Skeletal muscle tissue (tissue), 4 donors: ENCODE data around the gene ARHGEF16. TPM values are rescaled to one million over a fixed set of nuclear protein-coding genes. Genes with fewer than 3 reads are reported as not detected.

Experiments
- H3K27ac ChIP-seq: one replicate; pipeline ENCODE4 v1.7.0; 2013; ENCODE audit warnings: mild to moderate bottlenecking, low read depth, low read length, inconsistent platforms
- H3K27me3 ChIP-seq, 3 donors: one replicate each; pipeline ENCODE4 v1.7.0; 2013; ENCODE audit warnings: low read length in 3 of 3; ENCODE audit not compliant: control insufficient read depth in 3 of 3, insufficient read depth in 3 of 3
- H3K36me3 ChIP-seq, 3 donors: one replicate each; pipeline ENCODE4 v1.7.0; 2013; ENCODE audit warnings: low read length in 3 of 3; ENCODE audit not compliant: control insufficient read depth in 3 of 3, insufficient read depth in 3 of 3
- H3K4me1 ChIP-seq, 3 donors: one replicate each; pipeline ENCODE4 v1.7.0; 2013; ENCODE audit warnings: low read length in 3 of 3, mild to moderate bottlenecking in 3 of 3; ENCODE audit not compliant: control insufficient read depth in 3 of 3, insufficient read depth in 3 of 3
- H3K4me3 ChIP-seq, 3 donors: one replicate each; pipeline ENCODE4 v1.7.0; 2013; ENCODE audit warnings: low read length in 3 of 3
- H3K9ac ChIP-seq, 3 donors: one replicate each; pipeline ENCODE4 v1.7.0; 2013; ENCODE audit warnings: low read length in 3 of 3, mild to moderate bottlenecking in 3 of 3, moderate library complexity in 2 of 3, low read depth in 1 of 3
- H3K9me3 ChIP-seq, 3 donors: one replicate each; pipeline ENCODE4 v1.7.0; 2013; ENCODE audit warnings: low read length in 3 of 3; ENCODE audit not compliant: control insufficient read depth in 3 of 3
- total RNA-seq: library from RNA; depleted of rRNA; stranded (reverse); fragments of >200 nt; gene quantifications from one replicate; pipeline ENCODE4 v1.2.3, GENCODE V29; 2014
- donor health status: Osteomylitis.

ARHGEF16 gene
- total RNA-seq, 1 donor from 2014 or later, result 0.52 TPM

DNA sequence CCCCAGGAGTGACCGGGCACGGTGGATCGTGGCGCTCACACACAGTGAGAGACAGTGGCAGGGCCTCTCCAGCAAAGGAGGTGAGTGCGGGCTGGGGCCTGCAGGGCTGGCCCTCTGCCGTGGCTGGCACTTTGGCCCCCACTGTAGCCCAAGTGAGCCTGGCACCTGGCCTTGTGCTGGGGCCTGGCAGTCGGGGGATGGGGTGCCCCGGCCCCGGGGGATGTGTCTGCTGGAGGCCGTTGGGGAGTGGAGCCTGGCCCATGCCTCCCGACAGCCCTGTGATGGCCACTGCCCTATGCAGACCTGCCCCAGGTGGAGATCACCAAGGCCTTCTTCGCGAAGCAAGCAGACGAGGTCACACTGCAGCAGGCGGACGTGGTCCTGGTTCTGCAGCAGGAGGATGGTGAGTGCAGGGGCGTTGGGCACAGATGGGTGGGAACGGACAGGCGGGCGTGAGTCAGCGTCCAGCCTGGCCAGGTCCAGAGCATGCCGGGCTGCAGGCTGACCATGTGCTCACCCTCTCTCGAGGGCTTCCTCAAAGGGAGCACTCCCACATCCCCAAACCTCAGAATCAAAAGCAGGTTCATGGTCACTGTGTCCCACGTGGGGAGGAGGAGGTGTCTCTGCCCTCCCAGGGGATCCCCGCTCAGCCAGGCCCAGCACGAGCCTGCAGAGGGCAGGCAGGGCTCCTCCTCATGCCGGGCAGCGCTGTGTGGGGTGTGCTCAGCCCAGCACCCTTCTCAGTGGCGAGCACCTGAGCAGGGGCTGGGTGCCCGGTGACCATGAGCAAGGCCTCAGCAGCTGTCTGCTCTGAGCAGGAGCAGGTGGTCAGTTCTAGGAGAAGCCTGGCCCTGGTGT lies 25.3 kb downstream of the ARHGEF16 start:
- Histone ChIP-seq H3K9ac (no peak overlapping the region), H3K4me1 (no peaks in the 10 kb centered on the region), H3K4me3 (no peak overlapping the region), H3K36me3 (no peaks in the 10 kb centered on the region), H3K9me3 (no peaks in the 10 kb centered on the region), H3K27me3 (peaks cover 3 to 26% (median 8%) of the 10 kb centered on the region in 3 donors), H3K27ac (no peak overlapping the region)

DNA sequence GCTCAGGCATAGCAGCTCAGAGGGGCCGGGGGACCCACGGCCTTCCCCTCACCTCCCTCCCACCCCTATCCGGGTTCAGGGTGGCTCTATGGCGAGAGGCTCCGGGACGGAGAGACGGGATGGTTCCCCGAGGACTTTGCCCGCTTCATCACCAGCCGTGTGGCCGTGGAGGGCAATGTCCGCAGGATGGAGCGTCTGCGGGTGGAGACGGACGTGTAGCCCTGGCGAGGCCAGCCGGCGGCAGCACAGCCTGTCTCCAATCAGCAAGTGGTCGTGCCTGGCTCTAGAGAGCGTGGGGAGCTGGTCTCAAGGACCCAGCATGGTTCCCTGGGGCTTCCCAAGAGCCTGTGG lies 25.9 kb downstream of the ARHGEF16 start:
- no peaks in the 10 kb centered on the region for H3K4me1 ChIP-seq
- peaks cover 3 to 30% (median 8%) of the 10 kb centered on the region in 3 donors for H3K27me3 ChIP-seq
- H3K9me3 ChIP-seq, result no peaks in the 10 kb centered on the region
- H3K27ac ChIP-seq, result no peak overlapping the region
- no peaks in the 10 kb centered on the region for H3K36me3 ChIP-seq
- H3K4me3 ChIP-seq, result no peak overlapping the region
- H3K9ac ChIP-seq, result no peak overlapping the region

DNA sequence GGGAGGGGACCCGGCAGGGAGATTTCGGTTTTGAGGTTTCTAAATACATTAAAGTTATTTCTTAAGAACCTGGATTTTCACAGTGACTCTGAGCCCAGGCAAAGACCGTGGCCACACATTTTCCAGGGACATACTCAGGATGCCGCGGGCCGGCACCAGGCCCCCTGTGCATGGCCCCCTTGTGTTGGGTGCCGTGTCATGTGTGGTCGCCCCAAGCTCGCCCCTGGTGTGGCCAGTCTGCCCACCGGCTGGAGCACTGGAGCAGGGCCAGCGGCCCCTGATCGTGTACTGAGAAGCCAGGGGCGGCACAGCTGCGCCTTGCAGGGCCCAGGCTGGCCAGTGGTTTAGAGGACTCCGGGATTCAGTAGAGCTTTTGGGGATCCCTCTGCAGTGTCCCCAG lies 26.6 kb downstream of the ARHGEF16 start:
- H3K27ac ChIP-seq, result no peak overlapping the region
- H3K36me3 ChIP-seq, result no peaks in the 10 kb centered on the region
- H3K9me3 ChIP-seq, result no peaks in the 10 kb centered on the region
- H3K27me3 ChIP-seq, result peaks cover 3 to 27% (median 8%) of the 10 kb centered on the region in 3 donors
- H3K4me1 ChIP-seq, result no peaks in the 10 kb centered on the region
- no peak overlapping the region for H3K4me3 ChIP-seq
- H3K9ac ChIP-seq, result no peak overlapping the region

DNA sequence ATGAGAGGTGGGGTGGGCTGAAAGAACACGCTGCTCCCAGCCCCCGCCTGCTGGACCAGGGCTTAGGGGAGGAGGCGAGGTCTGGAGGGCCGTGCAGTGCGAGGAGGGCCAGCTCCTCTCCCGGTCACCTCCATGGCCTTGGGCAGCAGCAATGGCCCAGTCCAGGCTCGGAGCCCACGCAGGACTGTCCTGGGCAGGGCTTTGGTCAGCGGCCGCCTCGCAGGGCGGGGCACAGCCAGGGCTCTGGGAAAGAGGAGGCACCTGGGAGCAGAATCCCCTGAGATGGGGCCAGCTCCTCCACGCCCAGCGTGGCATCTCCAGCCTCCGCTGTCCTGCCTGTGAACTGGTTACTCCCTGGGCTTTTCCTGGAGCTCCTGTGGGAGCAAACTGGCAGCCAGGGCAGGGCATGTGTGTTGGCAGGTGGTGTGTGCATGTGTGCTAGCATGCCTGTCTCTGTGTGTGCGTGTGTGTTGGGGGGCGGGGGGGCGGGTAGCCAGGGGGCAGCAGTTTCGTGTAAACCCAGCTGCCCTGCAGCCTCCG lies 27.4 kb downstream of the ARHGEF16 start:
- Histone ChIP-seq H3K9me3 (no peaks in the 10 kb centered on the region), H3K36me3 (no peaks in the 10 kb centered on the region), H3K4me1 (no peaks in the 10 kb centered on the region), H3K4me3 (no peak overlapping the region), H3K27me3 (peaks cover 3 to 27% (median 8%) of the 10 kb centered on the region in 3 donors), H3K27ac (no peak overlapping the region), H3K9ac (no peak overlapping the region)

DNA sequence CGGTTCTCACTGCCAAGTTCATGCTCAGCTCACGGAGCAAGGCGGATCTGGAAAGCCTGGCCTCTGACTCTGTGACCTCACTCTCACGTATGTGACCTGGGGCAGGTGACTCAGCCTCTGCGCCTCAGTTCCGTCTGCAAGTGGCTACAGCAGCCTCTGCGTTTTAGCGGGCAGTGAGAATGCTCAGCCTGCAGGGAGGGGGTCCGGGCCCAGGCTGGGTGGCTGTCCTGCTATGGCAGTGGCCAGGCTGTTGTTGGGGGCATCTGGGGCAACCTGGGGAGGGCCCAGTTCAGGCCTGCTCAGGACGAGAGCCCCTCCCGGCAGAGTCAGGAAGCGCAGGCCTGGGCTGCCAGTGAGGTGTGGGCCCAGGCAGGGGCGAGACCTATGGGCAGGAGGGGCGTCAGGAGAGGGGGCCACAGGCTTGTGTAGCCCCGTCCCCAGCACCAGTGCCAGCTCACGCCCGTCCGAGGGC lies 27.9 kb downstream of the ARHGEF16 start:
- no peaks in the 10 kb centered on the region for H3K4me1 ChIP-seq
- no peak overlapping the region for H3K9ac ChIP-seq
- H3K9me3 ChIP-seq, result no peaks in the 10 kb centered on the region
- peaks cover 3 to 27% (median 8%) of the 10 kb centered on the region in 3 donors for H3K27me3 ChIP-seq
- no peaks in the 10 kb centered on the region for H3K36me3 ChIP-seq
- no peak overlapping the region for H3K4me3 ChIP-seq
- no peak overlapping the region for H3K27ac ChIP-seq

DNA sequence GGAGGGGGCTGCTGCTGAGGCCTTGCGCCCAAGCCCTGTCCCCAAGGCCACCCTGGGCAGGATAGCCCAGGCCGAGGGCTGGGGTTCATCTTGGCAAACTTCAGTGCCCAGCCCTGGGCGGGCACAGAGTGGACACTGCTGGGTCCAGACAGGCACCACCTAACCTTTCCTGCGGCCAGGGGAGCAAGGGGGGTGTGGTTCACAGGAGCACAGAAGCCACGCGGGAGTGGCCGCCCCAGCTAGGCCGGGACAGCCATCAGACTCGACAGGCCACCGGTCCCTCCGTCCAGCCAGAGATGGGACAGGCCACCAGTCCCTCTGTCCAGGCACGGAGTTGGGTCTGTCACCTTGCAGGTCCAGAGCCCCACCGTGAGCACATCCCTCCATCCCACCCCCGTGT lies 28.9 kb downstream of the ARHGEF16 start:
- H3K9ac ChIP-seq, result no peak overlapping the region
- no peaks in the 10 kb centered on the region for H3K36me3 ChIP-seq
- H3K4me1 ChIP-seq, result no peaks in the 10 kb centered on the region
- peaks cover 3 to 27% (median 3%) of the 10 kb centered on the region in 3 donors for H3K27me3 ChIP-seq
- H3K4me3 ChIP-seq, result no peak overlapping the region
- no peak overlapping the region for H3K27ac ChIP-seq
- no peaks in the 10 kb centered on the region for H3K9me3 ChIP-seq

DNA sequence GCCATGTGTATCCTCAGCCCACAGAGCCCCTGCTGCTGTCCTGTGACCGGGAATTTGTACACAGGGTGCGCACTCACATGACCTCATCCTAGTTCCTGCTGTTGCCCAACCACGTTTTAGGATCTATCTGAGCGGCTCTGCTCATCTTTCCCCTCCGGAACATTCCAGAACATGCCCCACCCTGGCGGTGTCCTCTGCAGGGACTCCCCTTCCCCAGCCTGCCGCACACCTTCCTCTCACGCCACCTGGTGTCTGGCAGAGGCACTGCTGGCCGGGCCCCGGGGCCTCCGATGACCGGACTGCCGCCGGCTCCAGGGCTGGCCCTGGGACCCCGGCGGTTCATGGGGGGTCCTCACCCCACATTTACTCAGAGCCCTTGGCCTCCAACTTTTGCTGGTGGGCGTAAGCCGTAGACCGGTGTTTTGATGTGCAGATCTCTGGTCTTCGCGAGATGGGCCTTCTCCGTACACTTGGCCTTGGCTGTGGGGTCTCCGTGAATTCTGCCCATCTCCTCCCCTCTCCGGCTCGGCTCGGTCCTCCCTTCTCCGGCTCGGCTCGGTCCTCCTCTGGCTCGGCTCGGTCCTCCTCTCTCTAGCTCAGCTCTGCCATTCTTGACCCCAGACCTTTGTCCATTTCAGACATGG lies 29.5 kb downstream of the ARHGEF16 start:
- H3K4me3 ChIP-seq, result no peak overlapping the region
- no peaks in the 10 kb centered on the region for H3K36me3 ChIP-seq
- H3K4me1 ChIP-seq, result no peaks in the 10 kb centered on the region
- H3K27me3 ChIP-seq, result peaks cover 3 to 27% (median 3%) of the 10 kb centered on the region in 3 donors
- H3K9me3 ChIP-seq, result peaks cover 0 to 3% (median 0%) of the 10 kb centered on the region in 3 donors
- H3K27ac ChIP-seq, result no peak overlapping the region
- H3K9ac ChIP-seq, result no peak overlapping the region

DNA sequence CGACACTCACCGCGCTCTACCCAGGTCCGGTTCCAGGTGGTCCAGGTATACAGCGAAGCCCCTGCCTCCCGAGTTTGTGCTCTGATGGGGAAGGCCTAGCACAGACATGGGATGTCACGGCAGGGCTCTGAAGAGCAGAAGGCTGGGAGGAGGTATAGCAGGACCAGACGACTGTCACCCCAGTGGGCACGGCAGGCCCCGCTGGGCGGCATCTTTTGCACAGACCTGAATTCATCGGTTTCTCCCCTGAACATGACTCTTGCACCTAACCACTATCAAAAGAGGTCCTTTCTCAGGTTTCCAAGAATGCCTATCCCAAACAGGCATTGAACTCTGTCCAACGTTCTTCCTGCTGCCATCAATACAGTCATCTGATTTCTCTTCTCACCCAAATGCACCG lies 30.6 kb downstream of the ARHGEF16 start:
- Histone ChIP-seq H3K36me3 (no peaks in the 10 kb centered on the region), H3K9ac (no peak overlapping the region), H3K27ac (no peak overlapping the region), H3K27me3 (peaks cover 3 to 22% (median 3%) of the 10 kb centered on the region in 3 donors), H3K4me1 (no peaks in the 10 kb centered on the region), H3K4me3 (no peak overlapping the region), H3K9me3 (peaks cover 0 to 3% (median 0%) of the 10 kb centered on the region in 3 donors)

DNA sequence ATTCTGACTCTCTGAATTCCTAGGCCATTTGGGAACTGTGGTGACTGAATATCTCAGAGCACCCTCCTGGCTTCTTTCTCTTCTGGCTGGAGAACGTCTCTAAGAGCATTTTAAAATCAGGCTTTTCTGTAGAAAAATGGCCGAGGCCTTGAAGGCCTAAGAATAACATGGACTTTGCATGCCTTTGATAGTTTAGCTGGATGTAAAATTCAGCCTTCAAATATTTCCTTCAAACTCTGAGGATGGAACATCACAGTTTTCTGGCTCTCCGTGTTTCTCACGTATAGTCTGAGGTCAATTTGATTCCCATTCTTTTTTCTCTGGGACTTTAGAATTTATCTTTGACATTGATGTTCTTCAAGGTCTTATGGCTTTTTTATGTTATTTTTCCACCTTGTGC lies 34.0 kb downstream of the ARHGEF16 start:
- Histone ChIP-seq H3K27ac (no peak overlapping the region), H3K9me3 (peaks cover 0 to 3% (median 0%) of the 10 kb centered on the region in 3 donors), H3K36me3 (no peaks in the 10 kb centered on the region), H3K27me3 (peaks cover 0 to 11% (median 3%) of the 10 kb centered on the region in 3 donors), H3K4me3 (no peak overlapping the region), H3K9ac (no peak overlapping the region), H3K4me1 (peaks cover 0 to 6% (median 0%) of the 10 kb centered on the region in 3 donors)
